SJSA1 (cell line): ENCODE measurements around the gene NOX5. TPM values are rescaled to one million over a fixed set of nuclear protein-coding genes. Genes with fewer than 3 reads are reported as not detected.

Experiments
- DNase-seq, 2 experiments: peaks; one replicate each; pipeline ENCODE4 v3.0.0-alpha.2; 2015 to 2020; ENCODE audit warnings: low spot score in 2 of 2, low read depth in 1 of 2
- H3K27ac ChIP-seq: fragments of 250-450 bp; sonication (Bioruptor Pico); 2 replicates; pipeline ENCODE4 v1.5.1; 2020; ENCODE audit warnings: mild to moderate bottlenecking, moderate library complexity
- H3K27me3 ChIP-seq: fragments of 250-450 bp; sonication (Bioruptor Pico); replicated peaks from 2 replicates; pipeline ENCODE4 v1.5.1; 2020; ENCODE audit warnings: mild to moderate bottlenecking, moderate library complexity
- H3K36me3 ChIP-seq: fragments of 250-450 bp; sonication (Bioruptor Pico); 2 replicates; pipeline ENCODE4 v1.5.1; 2020; ENCODE audit warnings: mild to moderate bottlenecking
- H3K4me1 ChIP-seq: fragments of 250-450 bp; sonication (Bioruptor Pico); replicated peaks from 2 replicates; pipeline ENCODE4 v1.6.1; 2021; ENCODE audit warnings: mild to moderate bottlenecking
- H3K4me3 ChIP-seq: fragments of 250-450 bp; sonication (Bioruptor Pico); 2 replicates; pipeline ENCODE4 v1.5.1; 2020; ENCODE audit warnings: mild to moderate bottlenecking
- H3K9me3 ChIP-seq: fragments of 250-450 bp; sonication (Bioruptor Pico); replicated peaks from 2 replicates; pipeline ENCODE4 v1.5.1; 2020; ENCODE audit warnings: mild to moderate bottlenecking
- total RNA-seq: library from RNA; depleted of rRNA; stranded (reverse); fragments of >200 nt; shearing (Covaris generic); gene quantifications from 2 replicates; pipeline ENCODE4 v1.2.3, GENCODE V29; 2014

NOX5 gene
- total RNA-seq, 1 experiment from 2014 or later, result not detected

DNA sequence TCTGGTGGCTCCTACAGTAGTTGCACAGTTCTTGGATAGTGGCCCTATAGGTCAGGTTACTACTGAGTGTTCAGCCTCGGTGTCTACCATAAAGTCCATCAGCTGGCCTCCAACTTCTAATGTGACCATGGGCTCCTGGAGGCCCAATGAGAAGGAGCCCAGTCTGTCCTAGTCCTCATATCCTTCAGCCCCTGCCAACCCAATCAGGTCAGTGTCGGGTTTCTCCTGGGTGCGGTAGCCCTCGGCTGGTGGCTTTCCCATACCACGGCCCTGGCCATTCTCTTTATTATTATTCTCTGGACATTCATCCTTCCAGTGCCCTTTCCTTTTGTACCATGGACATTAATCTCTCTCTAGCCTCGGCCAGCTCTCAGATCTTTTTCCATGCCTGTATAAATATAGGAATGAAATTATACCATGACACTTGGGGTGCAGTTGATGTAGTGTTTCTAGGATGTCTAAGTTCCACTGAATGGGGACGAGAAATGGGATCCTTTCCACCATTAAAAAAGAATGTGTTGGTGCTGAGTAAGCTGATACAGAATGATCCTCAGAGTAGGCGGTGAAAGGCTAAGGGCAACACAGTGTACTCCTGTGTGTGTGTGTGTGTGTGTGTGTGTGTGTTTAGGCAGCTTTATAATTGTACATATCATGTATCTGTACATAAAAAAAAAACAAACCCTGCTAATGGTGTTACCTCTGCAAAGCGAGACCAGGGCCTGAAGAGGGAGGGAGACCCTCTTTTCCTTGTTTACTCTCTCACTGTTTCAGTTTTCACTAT is 19.3 kb upstream of the NOX5 start:
- no peak overlapping the region for H3K27ac ChIP-seq
- H3K9me3 ChIP-seq, result no peaks in the 10 kb centered on the region
- no peak for DNase-seq
- H3K36me3 ChIP-seq, result no peaks in the 10 kb centered on the region
- no peaks in the 10 kb centered on the region for H3K27me3 ChIP-seq
- no peak overlapping the region for H3K4me3 ChIP-seq
- no peaks in the 10 kb centered on the region; the same call in 1 of the 2 replicates for H3K4me1 ChIP-seq

DNA sequence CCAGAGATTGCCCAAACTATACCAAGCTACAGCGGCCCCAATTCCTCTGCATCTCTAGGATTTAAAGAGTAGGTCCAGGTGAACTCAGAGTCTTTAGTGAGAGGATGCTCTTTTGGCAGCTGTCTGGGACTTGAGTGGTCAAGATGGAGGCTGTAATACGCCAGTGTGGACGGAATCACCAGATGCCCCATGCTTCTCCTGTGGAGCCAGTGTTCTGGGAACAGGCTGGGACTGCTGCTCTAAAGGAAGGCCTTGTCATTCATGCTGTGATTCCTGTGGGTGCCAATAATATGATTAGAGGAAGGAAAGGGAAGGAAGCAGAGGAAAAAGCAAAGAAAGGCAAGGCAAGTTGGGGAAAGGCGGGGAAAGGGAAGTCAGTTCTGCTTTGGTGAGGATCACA is 17.4 kb upstream of the NOX5 start:
- no peaks in the 10 kb centered on the region for H3K27me3 ChIP-seq
- H3K4me1 ChIP-seq, result no peaks in the 10 kb centered on the region; the same call in 1 of the 2 replicates
- DNase-seq, result no peak
- no peak overlapping the region for H3K4me3 ChIP-seq
- H3K36me3 ChIP-seq, result no peaks in the 10 kb centered on the region
- H3K27ac ChIP-seq, result no peak overlapping the region
- no peaks in the 10 kb centered on the region for H3K9me3 ChIP-seq

DNA sequence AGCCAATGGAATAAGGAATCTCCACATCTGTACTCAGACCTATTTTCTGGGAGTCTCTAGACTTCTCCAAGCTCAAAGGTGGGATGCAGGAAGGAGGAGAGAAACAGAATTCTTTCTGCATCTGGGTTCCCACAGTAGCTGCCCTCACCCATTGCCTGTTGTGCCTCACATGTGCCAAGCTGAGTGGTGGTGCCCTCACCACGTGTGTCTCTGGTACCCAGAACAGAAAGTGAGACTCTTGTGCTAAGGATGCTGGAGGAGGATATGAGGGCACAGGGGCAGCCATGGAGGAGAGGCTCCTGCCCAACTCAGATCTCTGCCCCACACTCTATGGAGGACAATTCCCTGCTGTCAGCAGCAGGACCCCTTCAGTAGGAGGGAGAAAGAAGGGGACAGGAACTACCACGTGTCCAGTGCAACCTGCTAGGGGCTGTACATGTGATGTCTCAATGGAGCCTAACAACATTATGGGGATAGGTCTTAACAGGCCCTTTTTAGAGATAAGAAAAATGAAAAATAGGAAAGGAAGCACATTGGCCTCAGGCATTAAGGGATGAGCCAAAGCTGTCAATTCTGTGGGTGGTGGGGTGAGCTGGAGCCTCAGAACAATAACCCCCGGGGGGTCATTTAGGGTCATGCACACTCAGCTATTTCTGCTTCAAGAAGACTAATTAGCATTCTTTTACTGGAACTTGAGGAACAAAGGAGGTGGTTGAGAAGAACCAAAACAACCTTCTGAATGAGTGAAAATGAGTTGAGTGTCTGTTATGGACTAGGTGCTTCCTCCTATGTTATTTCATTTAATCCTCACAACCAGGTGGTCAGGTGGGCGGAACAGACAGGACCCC is 16.3 kb upstream of the NOX5 start:
- no peak for DNase-seq
- H3K4me1 ChIP-seq, result no peaks in the 10 kb centered on the region; the same call in 1 of the 2 replicates
- H3K27me3 ChIP-seq, result no peaks in the 10 kb centered on the region
- no peak overlapping the region for H3K4me3 ChIP-seq
- H3K36me3 ChIP-seq, result no peaks in the 10 kb centered on the region
- H3K27ac ChIP-seq, result no peak overlapping the region
- H3K9me3 ChIP-seq, result no peaks in the 10 kb centered on the region

DNA sequence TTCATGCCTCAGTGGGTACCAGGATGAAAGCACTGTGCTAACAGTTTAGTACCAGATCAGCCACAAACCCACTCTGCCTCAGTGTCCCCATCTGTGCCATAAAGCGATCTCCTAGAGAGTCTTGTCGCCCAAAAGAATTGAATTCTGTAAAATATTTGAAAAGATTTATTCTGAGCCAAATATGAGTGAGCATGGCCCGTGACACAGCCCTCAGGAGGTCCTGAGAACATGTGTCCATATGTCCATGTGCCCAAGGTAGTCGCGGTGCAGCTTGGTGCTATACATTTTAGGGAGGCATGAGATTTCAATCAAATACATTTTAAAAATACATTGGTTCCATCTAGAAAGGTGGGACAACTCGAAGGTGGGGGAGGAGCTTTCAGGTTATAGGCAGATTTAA is 15.4 kb upstream of the NOX5 start:
- H3K4me3 ChIP-seq, result no peak overlapping the region
- no peaks in the 10 kb centered on the region; the same call in 1 of the 2 replicates for H3K4me1 ChIP-seq

DNA sequence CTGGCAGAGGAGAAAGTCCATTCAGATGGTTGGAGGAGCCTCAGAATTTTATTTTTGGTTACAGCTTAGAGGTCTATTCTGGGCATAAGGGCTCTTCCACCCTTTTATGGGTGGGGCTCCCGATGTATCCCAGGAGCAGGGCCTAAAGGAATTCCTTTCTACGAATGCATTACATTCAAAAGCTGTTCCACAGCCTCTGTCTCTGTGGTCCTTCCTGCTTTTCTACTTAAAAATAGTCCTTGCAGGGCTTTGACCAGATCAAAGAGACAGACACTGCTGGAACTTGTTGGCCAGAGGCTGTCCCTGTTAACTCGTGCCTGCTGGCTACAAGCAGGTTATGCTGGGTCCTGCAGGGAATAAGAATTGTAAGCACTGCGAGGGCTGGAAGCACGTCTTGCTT is 14.4 kb upstream of the NOX5 start:
- H3K4me3 ChIP-seq, result no peak overlapping the region
- no peaks in the 10 kb centered on the region for H3K27me3 ChIP-seq
- no peak for DNase-seq
- no peaks in the 10 kb centered on the region for H3K4me1 ChIP-seq
- H3K9me3 ChIP-seq, result no peaks in the 10 kb centered on the region
- no peak overlapping the region for H3K27ac ChIP-seq
- H3K36me3 ChIP-seq, result no peaks in the 10 kb centered on the region

More for the DNA sequence above, 15.4 kb upstream of the NOX5 start:
- H3K27ac ChIP-seq, result no peak overlapping the region
- H3K36me3 ChIP-seq, result no peaks in the 10 kb centered on the region
- H3K27me3 ChIP-seq, result no peaks in the 10 kb centered on the region
- DNase-seq, result no peak
- no peaks in the 10 kb centered on the region for H3K9me3 ChIP-seq

DNA sequence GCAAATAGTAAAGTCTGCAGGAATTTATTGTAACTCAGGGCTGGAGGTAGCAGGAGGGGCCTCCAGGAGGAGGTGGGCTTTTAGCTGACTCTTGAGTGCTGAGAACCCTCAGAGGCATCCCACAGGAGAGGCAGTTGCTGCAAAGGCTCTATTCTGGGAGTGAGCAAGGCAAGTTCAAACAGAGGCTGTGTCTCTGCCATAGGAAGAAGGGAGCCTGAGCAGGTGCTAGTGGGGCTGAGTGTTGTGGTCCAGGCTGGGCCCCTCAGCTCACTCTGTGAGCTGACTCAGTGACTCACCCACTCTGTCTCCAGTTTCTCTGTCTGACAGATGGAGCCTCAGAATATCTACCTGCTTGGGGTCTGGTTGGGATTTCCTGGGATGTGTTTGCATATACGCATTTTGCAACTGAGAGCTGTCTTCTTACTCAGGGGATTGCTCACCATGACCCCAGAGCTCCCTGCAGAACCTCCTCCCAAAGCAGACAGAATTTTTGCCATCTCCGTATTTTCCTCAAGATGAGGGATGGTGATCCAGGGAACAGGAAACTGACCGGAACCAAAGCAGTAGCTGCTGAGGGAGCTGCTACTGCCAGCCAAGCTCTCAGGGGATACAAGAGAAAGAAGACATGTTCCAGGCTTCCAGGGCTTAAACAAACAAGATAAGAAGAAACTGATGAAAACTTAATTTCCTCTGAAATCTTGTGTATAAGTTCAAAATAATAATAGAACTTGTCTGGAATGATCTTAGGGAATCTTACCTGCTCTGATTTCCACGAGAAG is 13.6 kb upstream of the NOX5 start:
- no peak overlapping the region for H3K4me3 ChIP-seq
- no peaks in the 10 kb centered on the region for H3K27me3 ChIP-seq
- H3K27ac ChIP-seq, result no peak overlapping the region
- no peak for DNase-seq
- H3K36me3 ChIP-seq, result no peaks in the 10 kb centered on the region
- no peaks in the 10 kb centered on the region for H3K4me1 ChIP-seq
- H3K9me3 ChIP-seq, result no peaks in the 10 kb centered on the region

DNA sequence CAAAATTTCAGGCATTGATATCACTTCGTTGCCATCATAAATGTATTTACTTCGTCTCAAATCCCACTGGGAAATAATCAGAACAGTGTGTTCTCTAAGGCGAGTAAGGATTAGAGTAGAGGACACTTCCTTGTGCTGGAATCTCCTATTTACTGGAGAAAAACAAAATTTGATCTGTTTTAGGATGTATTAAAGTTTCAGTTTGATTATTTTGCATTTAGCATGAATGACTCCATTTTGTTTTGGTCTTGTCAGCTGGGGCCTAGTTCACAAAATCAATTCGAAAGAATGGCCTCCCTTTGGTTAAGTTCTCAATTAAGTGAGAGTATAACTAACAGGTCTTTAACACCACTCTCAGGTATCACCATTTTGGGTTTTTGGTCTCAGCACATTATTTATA is 11.7 kb upstream of the NOX5 start:
- Histone ChIP-seq H3K36me3 (no peaks in the 10 kb centered on the region), H3K9me3 (no peaks in the 10 kb centered on the region), H3K4me1 (no peaks in the 10 kb centered on the region), H3K27me3 (no peaks in the 10 kb centered on the region), H3K27ac (no peak overlapping the region), H3K4me3 (no peak overlapping the region)
- no peak for DNase-seq

DNA sequence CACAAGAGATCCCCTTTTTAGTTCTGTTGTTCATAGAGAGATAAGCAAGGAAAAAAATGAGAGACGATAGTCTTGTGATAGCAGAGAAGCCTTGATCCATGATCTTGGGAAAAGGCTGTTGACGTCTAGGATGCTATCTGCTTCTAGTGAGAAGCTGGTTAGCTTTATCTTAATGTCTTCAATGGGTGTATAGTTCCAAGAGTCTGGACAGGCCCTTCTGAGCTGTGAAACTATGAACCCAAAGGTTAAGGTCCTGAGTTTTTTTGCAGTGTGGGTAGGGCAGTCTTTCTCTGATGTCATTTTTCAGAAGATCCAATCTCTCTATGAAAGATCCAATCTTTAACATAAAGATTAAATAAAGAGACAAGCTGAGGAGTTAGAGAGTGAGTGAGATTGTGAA is 10.5 kb upstream of the NOX5 start:
- no peak for DNase-seq
- Histone ChIP-seq H3K4me1 (no peaks in the 10 kb centered on the region), H3K36me3 (no peaks in the 10 kb centered on the region), H3K4me3 (no peak overlapping the region), H3K27me3 (no peaks in the 10 kb centered on the region), H3K27ac (no peak overlapping the region), H3K9me3 (no peaks in the 10 kb centered on the region)

DNA sequence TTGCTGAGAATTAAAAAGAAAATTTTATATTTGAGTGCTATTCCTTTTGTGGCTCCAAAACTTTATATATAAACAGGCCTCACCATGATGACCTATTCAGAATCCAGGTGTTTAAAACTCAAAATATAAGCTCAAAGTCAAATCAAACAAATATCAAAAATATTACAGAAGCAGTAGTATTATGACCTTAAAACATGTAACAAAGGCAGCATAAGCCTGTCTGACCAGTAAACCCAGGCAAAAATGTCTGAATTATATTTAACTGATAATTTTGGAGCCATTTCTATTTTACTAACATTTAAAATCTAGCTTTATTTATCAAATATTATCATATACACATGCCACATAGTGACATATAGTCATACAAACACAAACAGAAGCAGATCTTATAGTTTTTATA is 6.4 kb upstream of the NOX5 start:
- no peaks in the 10 kb centered on the region for H3K36me3 ChIP-seq

DNA sequence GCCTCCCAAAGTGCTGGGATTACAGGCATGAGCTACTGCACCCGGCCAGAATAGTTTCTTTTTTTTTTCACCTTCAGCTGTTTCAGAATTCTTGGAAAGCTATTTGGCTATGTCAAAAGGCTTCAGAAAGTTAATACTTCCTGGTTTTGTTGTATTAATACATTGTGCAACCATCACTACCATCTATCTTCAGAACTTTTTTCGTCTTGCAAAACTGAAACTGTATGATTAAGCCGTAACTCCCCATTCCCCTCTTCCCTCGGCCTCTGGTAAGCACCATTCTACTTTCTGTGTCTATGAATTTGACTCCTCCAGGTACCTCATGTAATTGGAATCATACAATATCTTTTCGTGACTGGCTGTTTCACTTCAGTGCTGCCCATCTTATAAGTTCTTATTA is 5.2 kb upstream of the NOX5 start:
- Histone ChIP-seq H3K4me3 (no peak overlapping the region), H3K36me3 (no peaks in the 10 kb centered on the region), H3K27ac (no peak overlapping the region), H3K9me3 (no peaks in the 10 kb centered on the region), H3K27me3 (no peaks in the 10 kb centered on the region), H3K4me1 (no peaks in the 10 kb centered on the region)
- no peak for DNase-seq

More for the DNA sequence above, 6.4 kb upstream of the NOX5 start:
- H3K4me1 ChIP-seq, result no peaks in the 10 kb centered on the region
- H3K4me3 ChIP-seq, result no peak overlapping the region
- no peak overlapping the region for H3K27ac ChIP-seq
- no peak for DNase-seq
- H3K27me3 ChIP-seq, result no peaks in the 10 kb centered on the region
- no peaks in the 10 kb centered on the region for H3K9me3 ChIP-seq

DNA sequence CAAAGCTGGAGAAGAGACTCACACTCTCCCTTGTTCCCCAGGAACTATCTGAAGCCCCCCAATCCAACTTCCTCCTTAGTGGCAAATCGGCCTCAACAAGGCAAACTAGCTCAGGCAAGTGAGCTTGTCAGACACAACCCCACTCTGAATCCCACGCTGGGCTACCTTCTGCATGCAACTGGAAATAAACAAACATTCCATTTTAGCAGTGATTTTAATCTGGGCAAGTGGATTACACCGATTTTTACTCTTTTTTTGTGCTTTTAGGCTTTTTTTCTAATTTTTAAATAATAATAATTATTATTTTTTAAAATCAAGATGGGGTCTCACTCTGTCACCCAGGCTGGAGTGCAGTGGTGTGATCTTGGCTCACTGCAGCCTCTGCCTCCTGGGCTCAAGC is 2.9 kb upstream of the NOX5 start:
- DNase-seq, result no peak
- Histone ChIP-seq H3K4me1 (no peaks in the 10 kb centered on the region), H3K27ac (no peak overlapping the region), H3K36me3 (no peaks in the 10 kb centered on the region), H3K4me3 (no peak overlapping the region), H3K27me3 (no peaks in the 10 kb centered on the region), H3K9me3 (no peaks in the 10 kb centered on the region)

DNA sequence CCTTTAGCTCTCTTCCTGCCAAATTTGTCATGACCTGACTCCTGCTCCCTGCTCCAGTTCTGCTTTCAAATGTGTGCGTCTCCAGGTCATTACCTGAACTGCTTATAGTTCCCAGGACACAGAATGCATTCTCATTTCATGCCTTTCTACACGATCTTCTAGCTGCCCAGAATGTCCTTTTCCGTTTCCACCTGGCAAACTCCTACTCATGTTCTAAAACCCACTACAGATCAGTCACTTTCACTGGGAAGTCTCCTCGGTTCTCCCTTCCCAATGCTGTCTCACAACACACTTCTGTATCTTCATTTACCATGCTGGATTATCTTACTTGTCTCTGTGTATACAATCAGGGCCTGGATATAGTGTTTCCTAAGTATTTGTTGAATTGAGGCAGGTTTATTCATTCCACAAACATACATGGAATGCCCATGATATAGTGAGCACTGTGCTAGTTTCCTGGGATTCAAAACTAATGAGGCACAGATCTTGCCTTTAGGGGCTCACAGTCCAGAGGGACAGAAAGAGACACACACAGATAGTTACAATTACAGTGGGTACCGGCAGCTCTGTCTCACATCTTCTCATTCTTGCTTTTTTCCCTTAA is 1.6 kb upstream of the NOX5 start:
- Histone ChIP-seq H3K27ac (no peak overlapping the region), H3K27me3 (no peaks in the 10 kb centered on the region), H3K36me3 (no peaks in the 10 kb centered on the region), H3K4me1 (no peaks in the 10 kb centered on the region), H3K9me3 (no peaks in the 10 kb centered on the region), H3K4me3 (no peak overlapping the region)
- no peak for DNase-seq

DNA sequence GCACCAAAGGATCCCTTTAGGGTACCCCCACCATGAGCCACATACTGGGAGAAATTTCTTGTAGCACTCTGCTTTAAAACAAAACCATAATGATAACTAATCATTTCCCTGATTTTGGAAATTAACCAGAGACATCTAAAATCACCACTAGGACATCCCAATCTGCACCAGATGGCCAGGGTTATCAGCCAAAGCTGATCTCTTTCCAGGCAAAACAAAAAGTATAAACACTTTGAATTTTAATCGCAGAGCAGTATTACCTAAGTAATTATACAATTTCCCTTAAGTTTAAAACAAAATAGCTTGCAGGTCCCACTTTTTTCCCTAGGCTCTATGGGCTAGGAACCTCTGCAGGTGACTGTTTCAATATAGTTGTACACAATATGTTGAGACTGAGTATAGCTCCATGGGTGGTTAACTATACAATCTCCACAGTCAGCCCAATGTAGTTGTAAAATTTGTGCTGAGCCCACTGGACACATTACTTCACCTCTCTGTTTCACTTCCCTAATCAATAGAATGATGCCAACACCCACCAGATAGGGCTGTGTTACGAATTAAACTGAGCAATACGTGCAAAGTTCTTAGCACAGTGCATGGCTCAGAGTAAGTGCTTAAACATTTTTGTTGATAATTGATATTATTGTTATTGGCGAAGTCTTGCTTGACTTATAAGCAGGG is 629 bp upstream of the NOX5 start:
- Histone ChIP-seq H3K9me3 (no peaks in the 10 kb centered on the region), H3K36me3 (no peaks in the 10 kb centered on the region), H3K27ac (no peak overlapping the region), H3K27me3 (no peaks in the 10 kb centered on the region), H3K4me3 (no peak overlapping the region), H3K4me1 (no peaks in the 10 kb centered on the region)
- DNase-seq, result no peak
